Measurements from ENCODE around the gene DERL3.

DERL3 gene

GRCh38 chr22:23801886-23802377 lies 36.9 kb downstream of the DERL3 start:
- no peak for TF ChIP-seq CTCF (IDR thresholded peaks at IDR 0.05)

GRCh38 chr22:23801238-23801821 lies 37.5 kb downstream of the DERL3 start:
- TF ChIP-seq CTCF (IDR thresholded peaks at IDR 0.05) = no peak

- no peak for TF ChIP-seq CTCF (IDR thresholded peaks at IDR 0.05)
These were observed 38.2 kb downstream of the DERL3 start for GRCh38 chr22:23800297-23801237.

GRCh38 chr22:23796461-23796860 lies 42.3 kb downstream of the DERL3 start:
- TF ChIP-seq CTCF (IDR thresholded peaks at IDR 0.05) = no peak

- no peak for TF ChIP-seq CTCF (IDR thresholded peaks at IDR 0.05)
These were observed 45.5 kb downstream of the DERL3 start for GRCh38 chr22:23793326-23793725.

- no peak for TF ChIP-seq CTCF (IDR thresholded peaks at IDR 0.05)
These were observed 46.8 kb downstream of the DERL3 start for GRCh38 chr22:23791738-23792645.

Measured in LNCAP (cell line).